ENCODE measurements around the gene THRSP.

Gene THRSP

DNA sequence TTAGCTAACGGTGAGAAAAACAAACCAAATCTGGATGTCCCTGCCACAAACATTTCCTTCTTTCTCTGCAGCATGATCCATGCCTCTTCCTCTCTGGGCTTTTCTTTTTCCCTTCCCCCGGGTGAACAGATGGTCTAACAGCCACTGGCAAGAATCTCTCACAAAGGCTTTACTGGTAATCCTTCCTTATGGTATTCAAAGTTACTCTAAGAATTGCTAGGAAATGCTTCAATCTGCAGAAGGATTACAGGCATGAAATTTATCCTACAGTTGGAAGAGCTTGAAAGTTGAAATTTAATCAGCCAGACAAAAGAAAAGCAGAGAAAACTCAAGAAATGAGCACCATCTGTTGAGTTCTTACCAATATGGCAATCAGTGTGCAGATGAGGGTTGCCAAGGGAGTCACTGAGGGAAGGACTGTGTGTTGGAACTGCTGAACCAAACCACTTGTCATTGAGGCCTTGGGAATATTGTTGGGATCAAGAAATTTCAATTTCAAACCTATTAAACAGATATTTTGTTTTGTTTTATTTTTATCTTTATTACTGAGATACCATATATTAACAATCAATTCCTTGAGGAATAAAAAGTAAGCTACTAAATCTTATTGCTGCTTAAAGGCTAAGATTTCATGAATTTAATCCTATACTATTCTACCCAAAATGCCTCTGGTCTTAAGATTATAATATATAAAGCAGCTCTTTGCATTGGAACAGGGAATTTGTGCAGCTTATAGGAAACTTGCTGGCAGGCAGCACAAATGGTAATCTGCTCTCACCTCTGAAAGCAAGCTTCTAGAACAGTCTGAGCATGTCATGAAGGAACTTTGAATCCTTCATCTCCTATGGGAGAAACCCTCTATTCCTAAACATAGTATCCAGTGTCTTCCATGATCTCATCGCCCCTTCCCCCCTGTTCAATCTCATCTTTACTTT, 45.7 kb downstream of the THRSP start:
- no peak for TF ChIP-seq ZFX (IDR thresholded peaks at IDR 0.05)
- TF ChIP-seq, protein P1, sequence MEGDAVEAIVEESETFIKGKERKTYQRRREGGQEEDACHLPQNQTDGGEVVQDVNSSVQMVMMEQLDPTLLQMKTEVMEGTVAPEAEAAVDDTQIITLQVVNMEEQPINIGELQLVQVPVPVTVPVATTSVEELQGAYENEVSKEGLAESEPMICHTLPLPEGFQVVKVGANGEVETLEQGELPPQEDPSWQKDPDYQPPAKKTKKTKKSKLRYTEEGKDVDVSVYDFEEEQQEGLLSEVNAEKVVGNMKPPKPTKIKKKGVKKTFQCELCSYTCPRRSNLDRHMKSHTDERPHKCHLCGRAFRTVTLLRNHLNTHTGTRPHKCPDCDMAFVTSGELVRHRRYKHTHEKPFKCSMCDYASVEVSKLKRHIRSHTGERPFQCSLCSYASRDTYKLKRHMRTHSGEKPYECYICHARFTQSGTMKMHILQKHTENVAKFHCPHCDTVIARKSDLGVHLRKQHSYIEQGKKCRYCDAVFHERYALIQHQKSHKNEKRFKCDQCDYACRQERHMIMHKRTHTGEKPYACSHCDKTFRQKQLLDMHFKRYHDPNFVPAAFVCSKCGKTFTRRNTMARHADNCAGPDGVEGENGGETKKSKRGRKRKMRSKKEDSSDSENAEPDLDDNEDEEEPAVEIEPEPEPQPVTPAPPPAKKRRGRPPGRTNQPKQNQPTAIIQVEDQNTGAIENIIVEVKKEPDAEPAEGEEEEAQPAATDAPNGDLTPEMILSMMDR (conservative IDR thresholded peaks at IDR 0.05) = no peak
- no peak overlapping the region for H3K27ac ChIP-seq

DNA sequence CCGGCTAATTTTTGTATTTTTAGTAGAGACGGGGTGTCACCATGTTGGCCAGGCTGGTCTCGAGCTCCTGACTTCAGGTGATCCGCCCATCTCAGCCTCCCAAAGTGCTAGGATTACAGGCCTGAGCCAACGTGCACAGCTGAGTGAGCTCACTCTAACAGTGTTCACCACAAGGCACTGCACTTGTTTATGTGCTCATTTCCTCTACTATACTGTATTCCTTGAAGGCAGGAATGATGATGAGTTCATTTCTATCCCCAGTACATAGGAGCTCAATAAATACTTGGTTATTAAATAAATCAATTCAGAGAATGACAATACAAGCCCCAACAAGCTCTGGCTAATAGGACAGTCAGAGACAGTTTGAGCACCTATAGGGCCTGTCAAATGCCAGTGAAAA, 46.7 kb downstream of the THRSP start:
- TF ChIP-seq, protein P1 (conservative IDR thresholded peaks at IDR 0.05) = no peak
- no peak for TF ChIP-seq ZFX (IDR thresholded peaks at IDR 0.05)
- no peak overlapping the region for H3K27ac ChIP-seq

DNA sequence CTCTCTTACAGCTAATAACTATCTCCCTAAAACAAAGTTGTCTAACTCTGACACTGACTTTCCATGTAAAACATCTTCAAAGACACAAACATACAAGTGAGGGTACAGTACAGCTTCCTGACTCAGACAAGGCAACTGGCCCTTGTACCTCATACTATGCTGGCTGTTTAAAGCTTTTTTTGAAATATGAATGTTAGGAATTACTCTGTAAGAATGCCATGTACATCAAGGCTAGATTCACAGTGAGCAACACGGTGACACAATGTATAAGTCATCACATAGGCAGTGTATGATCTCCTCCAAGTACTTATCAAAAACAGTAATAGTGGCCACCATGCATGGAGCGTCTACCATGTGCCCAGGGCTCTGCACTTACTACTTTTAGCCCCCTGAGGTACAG, 47.2 kb downstream of the THRSP start:
- no peak for TF ChIP-seq ZFX (IDR thresholded peaks at IDR 0.05)
- TF ChIP-seq, protein P1 (conservative IDR thresholded peaks at IDR 0.05) = no peak
- H3K27ac ChIP-seq = no peak overlapping the region

DNA sequence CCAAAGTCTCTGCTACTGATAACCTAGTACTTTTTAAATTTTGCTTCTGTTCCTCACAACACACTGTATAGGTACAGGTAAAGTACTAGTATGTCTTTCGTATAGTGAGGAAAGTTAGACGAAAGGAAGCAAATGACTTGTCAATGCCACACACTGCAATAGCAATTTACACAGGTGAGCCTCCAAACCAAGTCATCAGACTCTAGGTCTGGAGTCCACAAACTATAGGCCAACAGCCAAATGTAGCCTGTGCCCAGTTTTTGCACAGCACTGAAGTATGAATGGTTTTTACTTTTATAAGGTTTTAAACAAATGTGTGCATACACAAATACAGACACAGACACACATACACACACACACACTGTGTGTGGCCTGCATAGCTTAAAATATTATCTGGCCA, 47.6 kb downstream of the THRSP start:
- TF ChIP-seq ZFX (IDR thresholded peaks at IDR 0.05) = no peak
- TF ChIP-seq, protein P1 (conservative IDR thresholded peaks at IDR 0.05) = no peak
- no peak overlapping the region for H3K27ac ChIP-seq

DNA sequence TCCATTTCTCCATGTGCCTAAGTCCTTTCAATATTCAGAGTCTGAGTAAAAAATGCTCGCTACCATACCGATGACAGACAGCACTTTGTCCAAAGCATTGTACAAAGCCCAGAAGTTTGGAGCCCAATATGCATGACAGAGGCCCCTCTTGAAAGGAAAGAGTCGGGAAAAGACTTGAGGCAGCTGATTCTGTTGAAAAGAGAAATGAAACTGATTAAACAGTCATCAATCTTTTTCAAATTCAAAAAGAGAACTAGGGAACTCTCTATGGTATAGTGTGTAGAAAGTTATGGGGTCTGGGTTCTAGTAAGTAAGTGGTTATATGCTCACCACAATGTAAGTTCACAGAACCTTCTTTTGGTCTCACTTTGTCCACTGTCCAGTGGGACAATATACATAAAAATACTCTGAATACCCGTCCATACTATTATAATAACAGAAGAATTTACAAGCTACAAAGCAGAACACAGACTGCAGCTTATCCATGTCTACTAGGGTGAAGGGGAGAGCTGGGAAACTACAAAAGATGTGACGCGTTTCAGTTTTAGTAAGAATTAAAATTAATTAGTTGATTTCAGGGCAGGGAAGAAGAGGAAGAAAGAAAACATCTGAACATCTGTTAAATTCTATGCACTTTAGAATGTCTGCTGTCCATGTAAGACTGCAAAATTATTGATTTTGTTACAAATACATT, 49.1 kb downstream of the THRSP start:
- no peak for TF ChIP-seq ZFX (IDR thresholded peaks at IDR 0.05)
- TF ChIP-seq, protein P1 (conservative IDR thresholded peaks at IDR 0.05) = no peak
- H3K27ac ChIP-seq = no peak overlapping the region

All from C4-2B (cell line).